Natural killer cell (primary cell): ENCODE measurements around the gene IL21. TPM values are rescaled to one million over a fixed set of nuclear protein-coding genes. Genes with fewer than 3 reads are reported as not detected.
"Not testable (repeated sequence)": the region's sequence is repeated elsewhere in the genome, so short reads cannot be mapped to it uniquely, and the experiment has no call there.

Source experiments
- ATAC-seq, 3 donors: fragments of 150-1000 bp in 2 of 3; fragments of 200-7000 bp in 1 of 3; cut with Tn5 transposase; 1 replicate in 1 of 3; 2 replicates in 2 of 3; pipeline ENCODE4 v1.10.0; 2021; ENCODE audit warnings: mild to moderate bottlenecking in 2 of 3, moderate library complexity in 2 of 3
- DNase-seq, 2 donors: peaks; one replicate each; pipeline versions ENCODE4 v3.0.0 to v3.0.0-alpha.2; 2013 to 2021; ENCODE audit warnings: mixed read lengths in 1 of 2
- H3K27ac ChIP-seq: one replicate; pipeline ENCODE4 v1.5.1; 2013; ENCODE audit warnings: mild to moderate bottlenecking, low read length
- H3K27me3 ChIP-seq: one replicate; pipeline ENCODE4 v1.6.1; 2013; ENCODE audit warnings: low read length; ENCODE audit not compliant: control insufficient read depth, insufficient read depth
- H3K36me3 ChIP-seq: one replicate; pipeline ENCODE4 v1.6.1; 2013; ENCODE audit warnings: low read length; ENCODE audit not compliant: control insufficient read depth, insufficient read depth
- H3K4me1 ChIP-seq: one replicate; pipeline ENCODE4 v1.6.1; 2013; ENCODE audit warnings: low read length; ENCODE audit not compliant: control insufficient read depth, insufficient read depth
- H3K4me3 ChIP-seq: one replicate; pipeline ENCODE4 v1.5.1; 2013; ENCODE audit warnings: low read length
- H3K9me3 ChIP-seq: one replicate; pipeline ENCODE4 v1.6.1; 2013; ENCODE audit warnings: low read length; ENCODE audit not compliant: control insufficient read depth, insufficient read depth
- H3K27ac Mint-ChIP-seq, 2 donors: one replicate each; pipeline ENCODE4 v1.8.0; 2022; ENCODE audit warnings: mild to moderate bottlenecking in 2 of 2, mixed read lengths in 2 of 2, moderate library complexity in 1 of 2
- H3K27me3 Mint-ChIP-seq, 2 donors: one replicate each; pipeline ENCODE4 v1.8.0; 2022; ENCODE audit warnings: low read depth in 2 of 2, mixed read lengths in 2 of 2
- H3K36me3 Mint-ChIP-seq: one replicate; pipeline ENCODE4 v1.8.0; 2022; ENCODE audit warnings: mixed read lengths
- H3K4me1 Mint-ChIP-seq, 2 donors: one replicate each; pipeline ENCODE4 v1.8.0; 2022; ENCODE audit warnings: mixed read lengths in 2 of 2
- H3K4me3 Mint-ChIP-seq: one replicate; pipeline ENCODE4 v1.8.0; 2022; ENCODE audit warnings: mild to moderate bottlenecking, moderate library complexity, mixed read lengths
- H3K9me3 Mint-ChIP-seq, 2 donors: one replicate each; pipeline ENCODE4 v1.8.0; 2022; ENCODE audit warnings: mixed read lengths in 2 of 2
- CTCF ChIP-seq: fragments of 200-600 bp; IDR thresholded peaks from one replicate; pipeline ENCODE4 v1.8.0; 2022; ENCODE audit warnings: antibody characterized with exemption
- WGBS: methylation state at CpG from one replicate; pipeline ENCODE4 v1.1.7; 2013; ENCODE audit warnings: missing lambda C conversion rate; ENCODE audit not compliant: insufficient coverage; 5-methylcytosine and 5-hydroxymethylcytosine counted together
- intact Hi-C: fragments of 100-400 bp; cut with micrococcal nuclease; formaldehyde crosslinking; loops from one replicate; pipeline ENCODE4 v1.14.2; 2022
- total RNA-seq, 4 donors: library from RNA; stranded (reverse); fragments of 120-200 nt in 1 of 4; gene quantifications; one replicate each; pipeline versions ENCODE4 v1.2.3 to v1.2.4, GENCODE V29; 2013 to 2022

Gene IL21
- total RNA-seq, 3 donors from 2014 or later (not counting 1 experiment from before 2014, with no cell fraction given): not detected

- Mint-ChIP-seq H3K4me1 (peaks cover 4% of the 10 kb centered on the region in 2 donors), H3K27me3 (peaks cover 0 to 11% of the 10 kb centered on the region in 2 donors), H3K9me3 (no peaks in the 10 kb centered on the region), H3K36me3 (no peaks in the 10 kb centered on the region), H3K27ac (no peak overlapping the region), H3K4me3 (no peak overlapping the region)
- Histone ChIP-seq H3K9me3 (no peaks in the 10 kb centered on the region), H3K4me1 (peaks cover 7% of the 10 kb centered on the region), H3K4me3 (no peak overlapping the region), H3K27me3 (no peaks in the 10 kb centered on the region), H3K36me3 (no peaks in the 10 kb centered on the region), H3K27ac (no peak overlapping the region)
- intact Hi-C loops: loop anchor here (1.0 kb wide), 1 partner anchor 677 kb away; no protein-coding TSS in a partner anchor
- DNase-seq (no peak), ATAC-seq (no peak)
- WGBS: 100% methylated on average over 1 of the region's 2 CpGs
- TF ChIP-seq CTCF: no peak
Measured at GRCh38 chr4:122577189-122577553, 43.7 kb downstream of the IL21 start.

GRCh38 chr4:122576261-122577188 is 44.3 kb downstream of the IL21 start:
- Histone ChIP-seq H3K4me1 (peaks cover 7% of the 10 kb centered on the region), H3K9me3 (no peaks in the 10 kb centered on the region), H3K27ac (no peak overlapping the region), H3K36me3 (no peaks in the 10 kb centered on the region), H3K27me3 (no peaks in the 10 kb centered on the region), H3K4me3 (no peak overlapping the region)
- no peaks in the 10 kb centered on the region for H3K36me3 Mint-ChIP-seq
- no peak overlapping the region for H3K4me3 Mint-ChIP-seq
- peaks cover 4% of the 10 kb centered on the region in 2 donors for H3K4me1 Mint-ChIP-seq
- no peak for TF ChIP-seq CTCF
- 57% methylated on average over 3 of the region's 5 CpGs for WGBS
- DNase-seq (peak in 1 of 2 donors; percentile 75), ATAC-seq (no peak)
- no peaks in the 10 kb centered on the region for H3K9me3 Mint-ChIP-seq
- no peak overlapping the region for H3K27ac Mint-ChIP-seq
- intact Hi-C loops: loop anchor here (1.0 kb wide), 1 partner anchor 676 kb away; no protein-coding TSS in a partner anchor
- peaks cover 0 to 14% of the 10 kb centered on the region in 2 donors for H3K27me3 Mint-ChIP-seq

- H3K36me3 ChIP-seq, H3K4me1 ChIP-seq, H3K4me1 Mint-ChIP-seq, H3K27ac ChIP-seq, H3K36me3 Mint-ChIP-seq, ATAC-seq, intact Hi-C loops, DNase-seq, H3K4me3 ChIP-seq, H3K27me3 ChIP-seq, H3K27ac Mint-ChIP-seq, H3K9me3 ChIP-seq, H3K4me3 Mint-ChIP-seq, H3K9me3 Mint-ChIP-seq, H3K27me3 Mint-ChIP-seq: not testable (repeated sequence)
- 94% methylated on average over 10 of the region's 10 CpGs for WGBS
Measured at GRCh38 chr4:122574347-122574746, 46.5 kb downstream of the IL21 start.

- DNase-seq (no peak), ATAC-seq (no peak)
- peaks cover 0 to 2% of the 10 kb centered on the region in 2 donors for H3K9me3 Mint-ChIP-seq
- no peak overlapping the region for H3K27ac Mint-ChIP-seq
- Histone ChIP-seq H3K27me3 (no peaks in the 10 kb centered on the region), H3K27ac (no peak overlapping the region), H3K4me1 (no peaks in the 10 kb centered on the region), H3K9me3 (no peaks in the 10 kb centered on the region), H3K4me3 (no peak overlapping the region), H3K36me3 (no peaks in the 10 kb centered on the region)
- H3K27me3 Mint-ChIP-seq: peaks cover 3 to 7% of the 10 kb centered on the region in 2 donors
- intact Hi-C loops: no loop called here
- WGBS: 71% methylated on average over 2 of the region's 2 CpGs
- no peaks in the 10 kb centered on the region for H3K36me3 Mint-ChIP-seq
- H3K4me1 Mint-ChIP-seq: no peaks in the 10 kb centered on the region
- TF ChIP-seq CTCF: no peak
- no peak overlapping the region for H3K4me3 Mint-ChIP-seq
Measured at GRCh38 chr4:122562449-122562848, 58.4 kb downstream of the IL21 start.

Other genes with a start within 250 kb of the IL21 start
- not detected for gene ADAD1, start 242.1 kb downstream of the IL21 start, total RNA-seq
- under 1 TPM in 1 of 3 donors, not detected in 2; 0.45 TPM for gene IL2, start 164.3 kb downstream of the IL21 start, total RNA-seq
- 1 to 10 TPM in 2 of 3 donors, under 1 TPM in 1; 0.85 to 1.9 (median 1.8) TPM for gene BBS12, start 111.6 kb upstream of the IL21 start, total RNA-seq
- gene FGF2, start 205.8 kb upstream of the IL21 start, total RNA-seq: not detected